ENCODE data around the gene FBXO4.

GRCh38 chr5:41983284-41983683 is 58.2 kb downstream of the FBXO4 start:
- TF ChIP-seq CTCF (IDR thresholded peaks at IDR 0.05; ENCODE audit: low read length) (no peak), EZH2 (optimal IDR thresholded peaks at IDR 0.05; ENCODE audit: low read depth, low read length) (no peak), EZH2phosphoT487 (IDR thresholded peaks at IDR 0.05; ENCODE audit: low read length) (no peak)
